Measurements from ENCODE around the gene GRB10. TPM values are rescaled to one million over a fixed set of nuclear protein-coding genes. Genes with fewer than 3 reads are reported as not detected.
A peak's percentile ranks its signal among the peaks of the same experiment; 100 is the strongest.

GRB10 gene
- 0.10 and 0.20 TPM in 2 replicates for total RNA-seq (2014; rRNA removed; shearing (Covaris generic))

DNA sequence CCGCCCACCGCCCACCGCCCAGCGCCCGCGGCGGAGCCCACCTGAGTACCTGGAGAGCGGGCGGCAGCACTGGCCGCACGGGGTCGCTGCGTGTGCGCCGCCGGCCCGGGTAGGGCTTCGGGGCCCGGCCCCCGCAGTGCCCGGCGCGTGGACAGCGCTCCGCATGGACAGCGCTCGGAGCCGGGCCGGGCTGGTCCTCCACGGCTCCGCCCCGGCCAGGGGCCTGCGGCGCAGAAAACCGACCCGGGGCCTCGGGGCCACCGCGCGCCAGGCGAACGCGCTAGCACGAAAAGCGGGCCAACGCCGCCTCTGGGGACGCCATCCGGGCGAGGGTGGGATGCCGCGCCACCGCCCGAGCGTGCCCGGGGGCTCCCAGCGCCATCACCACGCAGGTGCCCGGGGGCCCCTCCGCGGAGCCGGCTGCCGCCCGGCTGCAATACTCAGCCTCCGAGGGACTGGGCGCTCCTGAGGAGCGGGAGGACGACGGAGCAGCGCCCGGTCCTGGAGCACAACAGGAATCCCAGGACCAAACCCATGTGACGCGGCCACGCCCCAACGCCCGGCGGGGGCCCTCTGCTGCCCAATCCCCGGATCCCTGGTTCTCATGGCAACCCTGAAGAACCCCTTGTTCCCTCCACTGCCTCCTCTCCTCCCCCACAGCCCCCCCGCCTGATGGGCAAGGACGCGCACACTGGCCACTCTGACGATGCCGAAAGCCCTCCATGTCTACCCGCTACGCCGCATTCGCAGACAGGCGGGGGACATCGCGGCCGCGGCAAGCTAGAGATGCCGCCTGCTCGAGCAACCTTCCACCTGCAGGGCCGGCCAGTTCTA lies at the start of gene GRB10:
GRB10 (minus strand) TSS at position 522 of the 834 bp plus-strand sequence. CDS start 50,574 bp downstream, outside the sequence.
- no peak for DNase-seq (ENCODE audit: low read depth)

DNA sequence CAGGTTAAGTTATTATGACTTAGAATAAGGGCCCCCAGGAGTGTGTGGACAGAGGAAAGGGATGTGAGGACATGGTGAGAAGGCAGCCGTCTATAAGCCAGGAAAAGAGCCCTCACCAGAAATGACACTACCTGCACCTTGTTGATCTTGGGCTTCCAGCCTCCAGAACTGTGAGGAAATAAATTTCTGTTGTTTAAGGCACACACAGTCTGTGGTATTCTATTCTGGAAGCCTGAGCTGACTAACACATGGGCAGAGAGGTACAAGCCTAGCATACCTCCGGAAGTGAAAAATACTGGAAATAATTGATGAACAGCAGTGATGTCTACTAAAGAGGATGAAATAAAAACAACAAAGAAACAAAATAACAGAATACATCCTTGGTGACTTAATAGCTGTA lies 46.1 kb upstream of the GRB10 start:
- peak; percentile 71 for DNase-seq (ENCODE audit: low read depth)

DNA sequence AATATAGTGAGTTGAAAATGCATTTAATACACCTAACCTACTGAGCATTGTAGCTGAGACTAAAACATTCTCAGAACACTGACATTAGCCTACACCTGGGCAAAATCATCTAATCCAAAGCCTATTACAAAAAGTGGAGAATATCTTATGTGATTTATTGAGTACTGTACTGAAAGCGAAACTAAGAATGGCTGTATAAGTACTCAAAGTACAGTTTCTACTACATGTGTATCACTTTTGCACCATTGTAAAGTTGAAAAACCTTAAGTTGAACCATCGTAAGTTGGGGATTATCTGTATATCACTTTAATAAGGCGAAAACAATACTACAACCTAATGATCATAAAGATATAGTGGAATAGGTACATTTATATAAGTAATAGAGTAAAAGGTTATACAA lies 45.4 kb upstream of the GRB10 start:
- no peak for DNase-seq (ENCODE audit: low read depth)

DNA sequence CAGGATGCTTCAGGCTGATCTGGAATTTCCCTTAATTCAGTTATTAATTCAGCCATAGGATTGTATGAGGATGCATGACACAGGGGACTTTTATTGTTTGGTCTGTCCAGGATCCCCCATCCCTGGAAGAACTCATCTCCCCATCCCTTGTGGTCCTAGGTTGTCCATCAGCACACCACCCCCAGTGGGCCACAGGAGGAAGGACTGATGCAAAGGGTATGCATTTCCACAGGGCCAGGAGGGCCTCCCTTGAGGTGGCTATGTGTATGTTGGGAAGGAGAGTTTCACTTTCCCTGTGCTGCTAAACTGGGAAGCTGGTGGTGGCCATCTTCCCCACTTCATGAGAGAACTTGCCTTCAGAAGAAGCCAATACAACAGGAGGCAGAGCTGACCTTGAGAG lies 44.6 kb upstream of the GRB10 start:
- no peak for DNase-seq (ENCODE audit: low read depth)

DNA sequence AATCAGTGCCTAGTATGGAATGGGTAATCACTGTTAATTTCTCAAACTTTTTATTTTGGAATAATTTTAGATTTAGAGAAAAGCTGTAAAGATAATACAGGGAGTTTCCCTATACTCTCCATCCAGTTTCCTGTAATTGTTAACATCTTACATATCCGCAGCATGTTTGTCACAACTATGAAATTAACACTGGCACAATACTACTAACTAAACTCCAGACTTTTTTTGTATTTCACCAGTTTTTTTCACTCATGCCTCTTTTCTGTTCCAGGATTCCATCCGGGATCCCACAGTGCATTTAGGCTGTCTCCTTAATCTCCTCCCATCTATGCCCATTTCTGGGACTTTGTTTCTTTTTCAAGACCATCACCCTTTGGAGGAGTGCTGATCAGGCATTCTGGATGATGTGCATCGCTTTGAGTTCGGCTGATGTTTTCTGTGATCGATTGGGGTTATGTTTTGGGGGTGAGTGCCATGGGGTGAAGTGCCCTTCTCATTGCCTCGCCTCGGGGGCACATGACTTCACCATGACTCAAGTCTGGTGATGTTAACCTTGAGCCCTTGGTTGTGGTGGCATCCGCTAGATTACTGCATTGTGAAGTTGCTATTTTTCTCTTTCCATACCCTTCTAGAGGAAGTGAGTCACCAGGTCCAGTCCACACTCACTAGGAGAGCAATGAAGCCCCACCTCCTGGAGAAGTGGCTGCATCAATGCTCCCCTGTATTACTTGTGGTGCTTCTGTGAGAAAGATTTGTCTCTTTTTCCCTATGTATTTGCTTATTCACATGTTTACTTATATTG lies 43.9 kb upstream of the GRB10 start:
- peak; percentile 99 for DNase-seq (ENCODE audit: low read depth)

DNA sequence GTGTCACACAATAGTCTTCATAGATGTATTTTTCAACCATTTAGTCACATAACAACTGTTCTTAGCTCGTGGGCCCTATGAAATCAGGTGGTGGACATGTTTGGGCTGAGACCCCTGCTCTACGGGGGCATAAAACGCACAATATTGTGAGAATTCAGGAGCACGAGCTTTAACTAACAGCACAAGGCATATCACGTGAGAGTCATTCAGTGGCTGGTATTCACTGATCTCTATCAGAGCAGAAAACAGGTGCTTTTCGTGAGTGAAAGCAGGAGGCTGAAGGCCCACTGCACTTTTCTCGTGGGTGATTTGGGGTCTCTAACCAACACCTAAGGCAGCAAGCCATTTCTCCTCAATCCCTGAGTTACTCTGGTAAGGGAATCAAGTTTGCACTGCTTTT lies 42.8 kb upstream of the GRB10 start:
- no peak for DNase-seq (ENCODE audit: low read depth)

DNA sequence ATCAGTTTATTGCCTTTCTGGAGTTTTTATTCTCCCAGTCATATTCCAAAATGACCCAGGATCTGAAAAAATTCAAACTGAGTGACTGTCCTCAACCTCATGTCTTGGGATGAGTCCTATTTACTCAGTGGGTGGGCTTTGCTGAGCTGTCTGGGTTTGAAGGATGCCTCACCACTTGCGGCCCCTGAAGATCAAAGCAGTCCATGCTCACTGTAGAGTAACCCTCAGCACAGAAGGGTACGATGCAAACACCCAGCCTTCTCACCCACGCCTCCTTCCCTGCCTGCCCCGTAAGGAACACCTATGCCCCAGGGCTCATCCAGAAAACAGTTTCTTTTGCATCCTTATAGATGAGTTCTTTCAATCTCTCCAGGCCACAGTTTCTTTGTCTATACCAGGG lies 42.2 kb upstream of the GRB10 start:
- no peak for DNase-seq (ENCODE audit: low read depth)

DNA sequence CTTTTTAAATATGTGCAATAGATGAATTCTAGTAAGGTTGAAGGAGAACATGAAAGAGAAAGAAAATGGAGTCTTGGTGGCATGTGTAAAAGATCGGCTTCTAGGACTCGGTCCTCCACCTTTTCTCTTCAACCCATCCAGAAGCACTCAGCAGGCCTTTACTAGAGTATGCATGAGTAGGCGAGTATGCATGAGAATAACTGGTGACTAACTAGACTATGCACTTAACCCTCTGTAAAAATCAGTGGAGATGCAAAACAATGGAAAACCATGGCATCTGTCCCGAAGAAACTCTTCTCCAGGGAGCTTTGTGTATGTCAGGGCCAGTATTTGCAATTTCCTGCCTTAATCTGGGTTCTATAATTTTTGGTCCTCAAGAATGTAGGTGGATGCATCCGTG lies 40.0 kb upstream of the GRB10 start:
- DNase-seq (ENCODE audit: low read depth) = peak; percentile 82

DNA sequence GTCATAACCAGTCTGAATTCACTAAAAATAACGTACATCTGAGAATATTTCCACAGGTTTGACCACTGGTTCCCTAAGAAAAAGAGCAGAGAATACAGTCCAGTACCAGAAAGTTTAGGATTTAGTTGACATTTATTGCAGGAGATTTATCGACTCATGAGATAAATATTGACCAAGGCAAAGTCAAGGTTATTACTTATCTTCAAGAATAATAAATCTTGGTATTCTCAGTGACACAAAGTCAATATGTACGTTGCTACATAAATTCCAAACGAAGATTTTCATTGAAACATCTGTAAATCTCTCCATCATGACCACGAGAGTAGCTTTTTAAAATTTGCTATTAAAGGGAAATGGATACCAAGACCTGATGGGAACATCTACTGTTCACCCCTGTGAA lies 39.4 kb upstream of the GRB10 start:
- no peak for DNase-seq (ENCODE audit: low read depth)

DNA sequence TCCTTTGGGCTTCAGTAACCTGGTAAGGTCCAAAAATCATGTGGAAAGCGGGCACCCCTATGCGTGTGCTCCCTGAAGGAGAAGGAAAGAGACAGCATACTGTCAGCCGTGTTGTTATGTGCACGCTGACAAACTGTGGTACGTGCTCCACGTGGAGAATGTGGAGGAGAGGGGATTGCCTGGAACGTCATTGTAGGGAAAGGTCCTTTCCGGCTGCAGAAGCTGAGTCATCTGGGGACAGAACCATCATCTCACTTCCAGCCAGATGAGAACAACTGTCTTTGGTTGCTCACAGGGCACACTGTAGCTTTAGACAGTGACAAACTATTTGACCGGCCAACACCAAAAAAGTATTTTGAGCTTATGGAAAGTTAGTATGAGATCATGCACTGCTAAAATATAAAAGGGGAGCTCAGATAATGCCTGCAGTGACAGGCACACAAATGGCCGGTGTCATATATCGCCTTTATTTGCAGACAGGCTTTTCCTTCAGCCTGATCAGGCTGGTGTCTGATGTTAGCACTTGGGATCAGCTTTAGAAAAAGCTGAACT lies 38.8 kb upstream of the GRB10 start:
- DNase-seq (ENCODE audit: low read depth) = peak; percentile 85

DNA sequence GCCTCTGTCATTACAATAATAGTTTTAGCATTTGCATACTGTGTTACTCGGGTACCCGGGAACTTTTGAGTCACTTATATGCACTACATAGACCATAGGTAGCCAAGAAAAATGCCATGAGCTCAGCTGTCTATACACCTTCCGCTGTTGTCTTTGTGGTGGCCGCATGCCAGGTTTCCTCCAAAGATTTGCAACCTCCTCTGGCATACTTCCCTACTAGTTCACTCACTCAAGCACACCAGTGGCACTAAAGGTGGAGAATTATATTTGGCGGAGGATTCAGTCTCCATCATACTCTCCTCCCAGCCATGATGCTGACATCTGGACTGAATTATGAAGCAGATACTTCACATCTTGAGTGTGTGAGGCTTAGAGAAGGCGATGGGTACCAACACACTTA lies 35.6 kb upstream of the GRB10 start:
- no peak for DNase-seq (ENCODE audit: low read depth)

DNA sequence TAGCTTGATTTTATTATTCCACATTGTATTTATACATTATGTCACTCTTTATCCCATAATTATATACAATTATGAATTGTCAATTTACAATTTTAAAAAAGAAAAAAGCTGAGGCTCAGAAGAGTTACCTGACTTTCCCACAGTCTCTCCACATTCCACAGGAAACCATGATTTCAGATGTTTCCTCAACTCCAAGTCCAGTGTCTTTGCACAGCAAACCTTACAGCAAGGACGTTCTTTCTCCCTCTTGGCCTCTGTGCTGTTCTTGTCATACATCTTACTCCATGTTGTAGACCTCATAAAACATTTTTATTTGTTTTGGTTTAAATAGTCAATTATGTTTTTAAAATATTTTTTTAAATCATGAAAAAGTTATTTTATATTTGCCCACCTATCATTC lies 34.9 kb upstream of the GRB10 start:
- no peak for DNase-seq (ENCODE audit: low read depth)

DNA sequence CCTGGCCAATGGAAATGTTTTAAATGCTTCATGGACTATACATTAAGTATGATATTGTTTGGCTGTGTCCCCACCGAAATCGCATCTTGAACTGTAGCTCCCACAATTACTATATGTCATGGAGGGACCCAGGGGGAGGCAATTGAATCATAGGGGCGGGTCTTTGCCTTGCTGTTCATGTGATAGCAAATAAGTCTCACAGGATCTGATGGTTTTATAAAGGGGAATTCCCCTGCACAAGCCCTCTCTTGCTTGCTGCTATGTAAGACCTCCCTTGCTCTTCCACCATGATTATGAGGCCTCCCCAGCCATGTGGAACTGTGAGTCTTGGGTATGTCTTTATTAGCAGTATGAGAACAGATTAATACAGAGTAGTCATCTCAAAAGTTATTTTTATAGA lies 32.4 kb upstream of the GRB10 start:
- DNase-seq (ENCODE audit: low read depth) = no peak

DNA sequence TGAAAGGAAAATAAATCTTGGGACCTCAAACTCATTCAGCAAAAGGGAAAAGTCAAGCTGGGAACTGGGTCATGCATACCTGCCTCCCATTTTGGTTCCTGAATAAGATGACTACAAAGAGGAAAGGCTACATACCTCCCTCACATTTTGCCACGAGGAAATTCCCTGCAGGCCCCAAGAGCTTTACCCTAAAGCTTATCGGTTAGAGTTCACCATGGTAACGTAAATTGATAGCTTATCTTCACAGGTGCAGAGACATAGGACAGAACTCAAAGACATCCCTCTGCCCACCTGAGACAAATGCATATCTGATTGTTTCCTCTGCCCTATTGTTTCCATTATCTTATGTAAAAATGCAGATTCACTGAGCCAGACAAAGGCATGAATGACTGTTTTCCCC lies 31.5 kb upstream of the GRB10 start:
- DNase-seq (ENCODE audit: low read depth) = no peak

DNA sequence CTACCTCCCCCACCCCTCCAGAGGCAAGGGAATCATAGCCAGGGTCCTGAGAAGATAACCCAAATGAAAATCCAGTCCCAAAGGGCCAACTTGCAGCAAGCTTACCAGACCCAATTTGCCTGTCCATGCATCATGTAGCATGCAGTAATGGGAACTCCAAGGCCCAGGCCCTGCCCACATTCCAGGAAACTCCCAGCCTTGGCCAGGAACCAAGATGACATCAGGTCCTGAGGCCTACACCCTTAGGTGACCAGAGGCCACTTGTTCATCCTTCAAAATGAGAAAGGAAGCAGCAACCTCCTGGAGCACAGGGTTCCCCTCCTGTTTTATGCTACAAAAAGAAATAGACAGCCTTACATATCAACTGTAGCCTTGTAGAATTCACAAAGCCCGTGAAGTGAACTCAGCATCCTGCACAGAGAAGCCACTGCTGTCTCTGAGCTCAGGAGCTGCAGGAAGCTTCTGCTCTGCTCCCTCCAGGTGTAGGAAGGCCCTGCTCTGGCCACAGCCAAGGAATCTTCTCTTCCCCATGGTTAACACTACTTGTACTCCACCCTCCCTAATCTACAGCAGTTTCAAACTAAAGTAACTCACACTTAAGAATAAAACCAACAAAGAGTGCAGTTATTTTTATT lies 30.3 kb upstream of the GRB10 start:
- DNase-seq (ENCODE audit: low read depth) = peak; percentile 93

DNA sequence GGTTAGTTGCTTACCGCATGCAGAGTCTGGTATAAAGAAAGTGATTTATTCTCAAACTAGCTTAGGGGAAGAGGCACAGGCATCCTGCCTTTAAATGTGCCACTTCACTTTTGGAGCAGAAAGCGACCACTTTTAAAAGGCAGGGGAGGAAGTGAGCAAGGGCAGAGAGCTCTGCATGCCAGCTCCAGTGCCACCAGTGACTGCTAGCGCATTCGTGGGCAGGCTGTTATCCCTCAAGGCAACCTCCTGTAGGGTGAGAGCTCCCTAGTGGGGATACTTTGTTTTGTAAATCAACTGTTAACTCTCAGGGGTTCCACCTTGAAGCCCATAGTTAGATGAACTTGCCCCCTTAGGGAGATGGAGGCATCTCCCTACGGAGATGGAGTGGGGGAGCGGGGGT lies 29.4 kb upstream of the GRB10 start:
- no peak for DNase-seq (ENCODE audit: low read depth)

DNA sequence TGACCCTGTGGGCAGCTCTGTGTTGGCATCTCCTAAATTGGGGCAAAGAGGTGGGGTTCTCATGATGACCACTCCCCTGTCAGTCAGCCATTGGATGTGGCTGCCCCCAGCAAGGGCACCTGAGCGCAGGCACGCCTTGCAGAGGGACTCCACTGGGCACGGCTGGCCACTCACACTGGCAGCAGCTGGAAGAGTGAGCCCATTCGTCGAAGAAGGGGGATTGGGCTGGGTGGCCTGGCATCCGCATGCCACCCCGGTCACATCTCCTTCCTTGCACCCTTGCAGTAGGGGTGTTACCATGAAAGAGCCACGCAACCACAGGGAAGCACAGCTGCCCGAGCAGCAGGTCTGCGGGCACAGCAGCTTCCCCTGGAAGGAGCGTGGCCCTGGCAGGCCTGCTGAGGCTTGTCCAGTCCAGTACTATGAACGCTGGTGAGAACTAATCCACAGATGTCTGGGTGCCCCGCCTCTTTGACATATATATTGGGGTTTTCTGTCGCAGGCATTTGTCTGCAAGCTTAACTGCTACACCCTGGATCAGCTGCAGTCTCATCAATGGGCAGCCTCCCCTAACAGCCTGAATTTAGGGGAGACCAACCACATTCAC lies 25.7 kb upstream of the GRB10 start:
- no peak for DNase-seq (ENCODE audit: low read depth)

DNA sequence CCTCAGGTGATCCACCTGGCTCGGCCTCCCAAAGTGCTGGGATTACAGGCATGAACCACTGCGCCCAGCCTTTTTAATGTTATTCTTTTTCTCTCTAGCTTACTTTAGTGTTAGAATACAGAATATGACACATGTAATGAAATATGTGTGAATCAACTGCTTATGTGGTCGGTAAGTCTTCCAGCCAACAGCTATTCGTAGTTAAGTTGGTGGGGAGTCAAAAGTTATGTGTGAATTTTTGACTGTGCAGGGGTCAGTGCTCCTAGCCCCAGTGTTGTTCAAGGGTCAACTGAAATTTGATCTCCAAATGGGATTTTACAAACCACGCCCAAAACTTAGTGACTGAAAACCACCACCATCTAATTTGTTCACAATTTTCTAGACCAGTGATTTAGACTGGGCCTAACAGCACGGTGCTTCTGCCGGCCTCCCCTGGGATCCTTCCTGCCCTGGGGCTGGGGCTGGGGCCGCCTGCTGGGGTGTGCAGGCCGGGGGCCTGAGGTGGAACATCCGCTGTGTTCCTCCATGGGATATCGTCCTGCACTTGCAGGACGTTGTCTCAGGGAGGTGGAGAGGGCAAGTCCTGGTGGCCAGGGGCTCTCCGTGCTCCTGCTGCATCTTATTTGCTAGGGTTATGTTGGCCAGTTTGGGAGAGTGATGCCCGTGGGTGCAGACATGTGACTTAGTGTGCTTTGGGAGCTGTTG lies 24.5 kb upstream of the GRB10 start:
- DNase-seq (ENCODE audit: low read depth) = peak; percentile 75

DNA sequence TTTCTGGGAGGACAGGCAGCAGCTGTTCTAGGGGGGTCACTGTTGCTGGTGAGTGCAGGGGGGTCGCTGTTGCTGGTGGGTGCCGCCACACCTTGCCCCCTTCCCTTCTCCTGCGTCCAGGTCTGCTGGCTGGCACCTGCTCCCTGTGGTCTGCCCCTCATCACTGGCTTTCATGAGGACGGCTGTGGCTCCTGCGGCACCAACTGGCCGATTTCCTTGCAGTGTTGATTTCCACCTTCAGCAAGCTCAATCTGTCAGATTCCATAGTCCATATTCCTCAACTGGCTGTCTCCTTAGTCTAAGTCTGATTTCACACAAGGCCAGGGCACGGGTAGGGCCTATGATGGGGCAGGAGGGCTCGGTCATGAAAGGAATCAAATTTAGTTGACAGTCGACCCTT lies 23.4 kb upstream of the GRB10 start:
- no peak for DNase-seq (ENCODE audit: low read depth)

DNA sequence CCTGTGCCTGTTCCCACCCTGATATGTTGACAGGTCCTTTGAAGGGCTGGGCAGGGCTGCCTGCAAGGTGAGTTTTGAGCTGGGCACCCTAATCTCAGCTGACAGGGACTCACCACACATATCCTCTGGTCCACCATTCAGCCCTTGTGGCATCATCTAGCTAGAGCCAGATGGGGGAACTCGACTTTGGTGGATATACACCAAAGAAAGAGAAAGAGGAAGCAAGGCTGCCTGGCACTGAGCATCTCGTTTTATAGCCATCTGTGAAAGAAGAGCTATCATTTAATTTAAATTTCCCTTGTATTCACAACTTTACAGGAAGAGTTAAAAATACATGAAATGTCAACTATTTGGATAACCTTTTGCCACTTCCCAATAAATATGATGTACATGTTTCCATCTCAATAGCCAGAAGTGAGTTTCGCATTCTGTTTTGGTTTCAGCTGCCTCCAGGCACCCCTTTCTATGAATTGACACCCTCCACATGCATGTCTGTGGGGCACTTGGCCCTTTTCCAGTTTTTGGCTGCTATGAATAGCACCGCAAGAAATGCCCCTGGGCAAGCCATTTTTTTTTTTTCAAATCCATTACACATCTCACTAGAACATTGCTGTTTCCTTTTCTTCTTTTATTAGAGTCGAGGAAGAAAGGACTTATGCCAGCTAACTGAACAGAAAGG lies 22.9 kb upstream of the GRB10 start:
- DNase-seq (ENCODE audit: low read depth) = peak; percentile 89
